Upper lobe of right lung (tissue), 1 donor: ENCODE data around the gene NCK2. TPM values are rescaled to one million over a fixed set of nuclear protein-coding genes. Genes with fewer than 3 reads are reported as not detected.

ENCODE experiments used
- ATAC-seq: fragments of 200-7000 bp; cut with Tn5 transposase; one replicate; pipeline ENCODE4 v1.9.1; 2020; ENCODE audit warnings: mild to moderate bottlenecking, moderate library complexity
- DNase-seq: peaks from one replicate; pipeline ENCODE4 v3.0.0-alpha.2; 2020
- H3K27ac ChIP-seq: fragments of 200-600 bp; one replicate; pipeline ENCODE4 v1.8.0; 2022
- H3K27me3 ChIP-seq: fragments of 200-600 bp; one replicate; pipeline ENCODE4 v1.8.0; 2022; ENCODE audit warnings: mild to moderate bottlenecking
- H3K36me3 ChIP-seq: fragments of 200-600 bp; one replicate; pipeline ENCODE4 v1.8.0; 2022
- H3K4me1 ChIP-seq: fragments of 200-600 bp; one replicate; pipeline ENCODE4 v1.8.0; 2022
- H3K4me3 ChIP-seq: fragments of 200-600 bp; one replicate; pipeline ENCODE4 v1.8.0; 2022; ENCODE audit warnings: mild to moderate bottlenecking
- H3K9me3 ChIP-seq: fragments of 200-600 bp; one replicate; pipeline ENCODE4 v1.8.0; 2022
- CTCF ChIP-seq: fragments of 200-600 bp; IDR thresholded peaks from one replicate; pipeline ENCODE4 v1.8.0; 2022; ENCODE audit warnings: antibody characterized with exemption
- intact Hi-C: fragments of 100-400 bp; cut with DNase I; formaldehyde crosslinking; loops from one replicate; pipeline ENCODE4 v1.11.0; 2022
- total RNA-seq: library from RNA; stranded (reverse); fragmentation: NEBNext Ultra II Directional; extraction: Animal tissue kit (Norgen Biotek cat#: 25700); gene quantifications from one replicate; pipeline ENCODE4 v1.2.1, GENCODE V29; 2021
- donor health status: DM: no; HTN: yes; CAD: no; lungs with severe emphysema.

NCK2 gene
- total RNA-seq, 1 donor from 2014 or later, result 49.7 TPM

DNA sequence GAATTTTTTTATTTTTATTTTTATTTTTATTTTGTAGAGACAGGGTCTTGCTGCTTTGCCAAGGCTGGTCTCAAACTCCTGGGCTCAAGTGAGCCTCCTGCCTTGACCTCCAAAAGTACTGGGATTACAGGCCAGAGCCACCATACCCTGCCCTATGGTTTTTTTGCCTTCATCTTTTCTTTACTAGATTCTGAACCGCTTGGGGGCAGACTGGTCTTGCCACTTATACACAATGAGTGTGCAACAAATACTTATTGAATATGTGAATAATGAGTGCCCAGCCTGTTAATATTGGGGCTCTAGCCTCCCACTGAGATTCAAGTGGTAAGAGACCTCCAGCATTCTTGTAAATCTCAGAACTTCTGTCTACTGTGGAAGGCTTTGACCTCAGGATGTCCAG, 3.9 kb downstream of the NCK2 start:
- no peak overlapping the region for H3K4me3 ChIP-seq
- H3K9me3 ChIP-seq, result no peaks in the 10 kb centered on the region
- ATAC-seq, result no peak
- no peaks in the 10 kb centered on the region for H3K27me3 ChIP-seq
- H3K4me1 ChIP-seq, result peaks cover 33% of the 10 kb centered on the region
- H3K36me3 ChIP-seq, result no peaks in the 10 kb centered on the region
- H3K27ac ChIP-seq, result no peak overlapping the region
- peak; percentile 6 for TF ChIP-seq CTCF
- intact Hi-C loops, result no loop called here
- no peak for DNase-seq

GRCh38 chr2:105749583-105750400, 5.1 kb downstream of the NCK2 start:
- no peak overlapping the region for H3K27ac ChIP-seq
- H3K4me1 ChIP-seq, result peaks cover 41% of the 10 kb centered on the region
- H3K36me3 ChIP-seq, result no peaks in the 10 kb centered on the region
- intact Hi-C loops, result no loop called here
- DNase-seq (no peak), ATAC-seq (no peak)
- no peak overlapping the region for H3K4me3 ChIP-seq
- no peaks in the 10 kb centered on the region for H3K27me3 ChIP-seq
- H3K9me3 ChIP-seq, result no peaks in the 10 kb centered on the region
- TF ChIP-seq CTCF, result no peak

GRCh38 chr2:105750735-105751134, 6.0 kb downstream of the NCK2 start:
- intact Hi-C loops, result no loop called here
- Histone ChIP-seq H3K4me1 (peaks cover 45% of the 10 kb centered on the region), H3K9me3 (no peaks in the 10 kb centered on the region), H3K27ac (no peak overlapping the region), H3K36me3 (no peaks in the 10 kb centered on the region), H3K4me3 (no peak overlapping the region), H3K27me3 (no peaks in the 10 kb centered on the region)
- ATAC-seq (no peak), DNase-seq (no peak)
- no peak for TF ChIP-seq CTCF

- Histone ChIP-seq H3K36me3 (no peaks in the 10 kb centered on the region), H3K4me1 (peaks cover 45% of the 10 kb centered on the region), H3K27me3 (no peaks in the 10 kb centered on the region), H3K4me3 (no peak overlapping the region), H3K9me3 (no peaks in the 10 kb centered on the region), H3K27ac (no peak overlapping the region)
- intact Hi-C loops, result no loop called here
- DNase-seq (no peak), ATAC-seq (no peak)
- TF ChIP-seq CTCF, result no peak
These were observed 6.6 kb downstream of the NCK2 start for GRCh38 chr2:105751272-105751671.

GRCh38 chr2:105752691-105753358, 8.1 kb downstream of the NCK2 start:
- DNase-seq (no peak), ATAC-seq (no peak)
- H3K4me3 ChIP-seq, result no peak overlapping the region
- no peak overlapping the region for H3K27ac ChIP-seq
- intact Hi-C loops, result no loop called here
- no peaks in the 10 kb centered on the region for H3K27me3 ChIP-seq
- no peaks in the 10 kb centered on the region for H3K36me3 ChIP-seq
- peaks cover 34% of the 10 kb centered on the region for H3K4me1 ChIP-seq
- no peak for TF ChIP-seq CTCF
- no peaks in the 10 kb centered on the region for H3K9me3 ChIP-seq
